Central memory CD8-positive, alpha-beta T cell (primary cell): ENCODE data around the gene TENM3.

Experiments used
- ATAC-seq: fragments of 150-1000 bp; cut with Tn5 transposase; replicated peaks from 2 replicates; pipeline ENCODE4 v1.10.0; 2022; ENCODE audit warnings: mild to moderate bottlenecking, moderate FRiP score, moderate number of reproducible peaks; ENCODE audit not compliant: poor library complexity, severe bottlenecking; ENCODE audit errors: extremely low read depth
- DNase-seq, 2 donors: peaks; one replicate each; pipeline ENCODE4 v3.0.0; 2021; ENCODE audit warnings: low spot score in 2 of 2
- H3K27ac Mint-ChIP-seq: one replicate; pipeline ENCODE4 v1.8.0; 2022; ENCODE audit warnings: low read depth, mild to moderate bottlenecking, moderate library complexity, mixed read lengths
- H3K27me3 Mint-ChIP-seq: one replicate; pipeline ENCODE4 v1.8.0; 2022; ENCODE audit warnings: mixed read lengths
- H3K36me3 Mint-ChIP-seq: one replicate; pipeline ENCODE4 v1.8.0; 2022; ENCODE audit warnings: mild to moderate bottlenecking, moderate library complexity, mixed read lengths; ENCODE audit not compliant: insufficient read depth
- H3K4me1 Mint-ChIP-seq: one replicate; pipeline ENCODE4 v1.8.0; 2022; ENCODE audit warnings: mixed read lengths
- H3K4me3 Mint-ChIP-seq: one replicate; pipeline ENCODE4 v1.8.0; 2022; ENCODE audit warnings: mild to moderate bottlenecking, moderate library complexity, mixed read lengths
- H3K9me3 Mint-ChIP-seq: one replicate; pipeline ENCODE4 v1.8.0; 2022; ENCODE audit warnings: mixed read lengths

Gene TENM3

DNA sequence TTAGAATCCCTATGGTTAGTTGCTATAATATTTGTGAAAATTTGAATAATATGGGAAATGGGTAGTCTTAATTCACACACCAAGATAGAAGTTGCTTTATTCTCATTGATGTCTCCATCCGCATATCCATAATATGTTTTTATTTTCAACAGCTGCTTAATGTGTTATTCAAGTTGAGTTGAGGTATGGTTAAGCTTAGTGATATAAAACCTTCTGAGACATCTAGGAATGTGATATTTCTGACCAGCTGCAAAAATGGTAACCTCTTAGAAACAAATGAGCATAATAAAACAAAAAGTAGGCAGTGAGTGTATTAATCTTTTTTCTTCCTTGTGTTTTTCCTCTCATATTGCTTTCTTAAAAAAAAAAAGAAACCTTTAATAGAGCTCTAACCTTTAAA lies 172.9 kb downstream of the TENM3 start:
- Mint-ChIP-seq H3K36me3 (no peaks in the 10 kb centered on the region), H3K27me3 (no peaks in the 10 kb centered on the region), H3K9me3 (no peaks in the 10 kb centered on the region), H3K4me3 (no peak overlapping the region), H3K27ac (no peak overlapping the region), H3K4me1 (no peaks in the 10 kb centered on the region)
- DNase-seq (no peak), ATAC-seq (no peak)

- ATAC-seq, result no peak
- DNase-seq, result no peak
- no peaks in the 10 kb centered on the region for H3K27me3 Mint-ChIP-seq
- H3K27ac Mint-ChIP-seq, result no peak overlapping the region
- H3K9me3 Mint-ChIP-seq, result no peaks in the 10 kb centered on the region
- no peak overlapping the region for H3K4me3 Mint-ChIP-seq
- no peaks in the 10 kb centered on the region for H3K36me3 Mint-ChIP-seq
- H3K4me1 Mint-ChIP-seq, result no peaks in the 10 kb centered on the region
Measured at GRCh38 chr4:182418054-182418734, 175.0 kb downstream of the TENM3 start.

DNA sequence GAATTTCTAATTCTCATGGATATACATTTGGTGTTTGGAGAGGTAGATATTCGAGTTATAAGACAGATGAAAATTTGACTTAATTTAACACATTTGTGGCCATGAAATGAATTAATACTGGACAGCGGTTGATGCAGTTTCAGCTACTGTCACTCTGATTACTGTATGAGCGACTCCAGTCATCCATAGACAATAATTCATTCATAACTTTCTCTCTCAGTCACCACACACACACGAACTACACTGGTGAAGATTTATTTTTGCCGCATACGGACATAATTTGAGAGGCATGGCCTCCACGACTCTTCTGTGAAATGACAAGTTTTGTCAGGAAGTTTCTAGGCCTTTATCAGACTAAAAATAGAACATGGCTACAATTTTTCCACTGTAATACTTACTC lies 177.0 kb downstream of the TENM3 start:
- H3K27ac Mint-ChIP-seq, result no peak overlapping the region
- no peak overlapping the region for H3K4me3 Mint-ChIP-seq
- H3K4me1 Mint-ChIP-seq, result no peaks in the 10 kb centered on the region
- ATAC-seq (no peak), DNase-seq (no peak)
- no peaks in the 10 kb centered on the region for H3K9me3 Mint-ChIP-seq
- H3K36me3 Mint-ChIP-seq, result no peaks in the 10 kb centered on the region
- no peaks in the 10 kb centered on the region for H3K27me3 Mint-ChIP-seq

- H3K4me1 Mint-ChIP-seq, result no peaks in the 10 kb centered on the region
- DNase-seq, result no peak
- H3K9me3 Mint-ChIP-seq, result no peaks in the 10 kb centered on the region
- no peak overlapping the region for H3K4me3 Mint-ChIP-seq
- no peak overlapping the region for H3K27ac Mint-ChIP-seq
- ATAC-seq, result no peak
- H3K27me3 Mint-ChIP-seq, result no peaks in the 10 kb centered on the region
- H3K36me3 Mint-ChIP-seq, result no peaks in the 10 kb centered on the region
Measured at GRCh38 chr4:182421753-182422152, 178.6 kb downstream of the TENM3 start.

GRCh38 chr4:182425302-182425701 lies 182.1 kb downstream of the TENM3 start:
- Mint-ChIP-seq H3K4me1 (no peaks in the 10 kb centered on the region), H3K9me3 (no peaks in the 10 kb centered on the region), H3K27ac (no peak overlapping the region), H3K27me3 (no peaks in the 10 kb centered on the region), H3K4me3 (no peak overlapping the region), H3K36me3 (no peaks in the 10 kb centered on the region)
- DNase-seq (no peak), ATAC-seq (no peak)

DNA sequence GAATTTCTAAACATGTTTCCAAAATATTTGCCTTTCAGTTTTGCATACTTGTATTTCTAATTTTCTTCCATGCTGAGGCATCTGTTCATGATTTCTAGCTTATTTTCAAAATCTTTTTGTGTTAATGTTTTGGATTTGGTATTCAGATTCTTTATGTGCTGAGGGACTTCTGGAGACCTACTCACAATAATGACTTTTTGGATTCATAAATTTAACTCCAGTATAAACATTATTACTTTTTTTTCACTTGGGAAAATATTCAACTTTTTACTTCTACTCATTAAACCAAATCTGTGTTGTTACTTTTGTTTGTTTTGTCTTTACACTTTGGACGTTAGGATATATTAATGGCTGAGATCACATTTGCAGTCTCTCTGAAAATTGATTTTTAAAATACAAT lies 183.7 kb downstream of the TENM3 start:
- ATAC-seq, result no peak
- no peak for DNase-seq
- H3K9me3 Mint-ChIP-seq, result no peaks in the 10 kb centered on the region
- H3K27me3 Mint-ChIP-seq, result no peaks in the 10 kb centered on the region
- H3K36me3 Mint-ChIP-seq, result no peaks in the 10 kb centered on the region
- no peaks in the 10 kb centered on the region for H3K4me1 Mint-ChIP-seq
- H3K4me3 Mint-ChIP-seq, result no peak overlapping the region
- H3K27ac Mint-ChIP-seq, result no peak overlapping the region

GRCh38 chr4:182427554-182427953 lies 184.4 kb downstream of the TENM3 start:
- Mint-ChIP-seq H3K27ac (no peak overlapping the region), H3K36me3 (no peaks in the 10 kb centered on the region), H3K4me3 (no peak overlapping the region), H3K4me1 (no peaks in the 10 kb centered on the region), H3K9me3 (no peaks in the 10 kb centered on the region), H3K27me3 (no peaks in the 10 kb centered on the region)
- ATAC-seq (no peak), DNase-seq (no peak)

DNA sequence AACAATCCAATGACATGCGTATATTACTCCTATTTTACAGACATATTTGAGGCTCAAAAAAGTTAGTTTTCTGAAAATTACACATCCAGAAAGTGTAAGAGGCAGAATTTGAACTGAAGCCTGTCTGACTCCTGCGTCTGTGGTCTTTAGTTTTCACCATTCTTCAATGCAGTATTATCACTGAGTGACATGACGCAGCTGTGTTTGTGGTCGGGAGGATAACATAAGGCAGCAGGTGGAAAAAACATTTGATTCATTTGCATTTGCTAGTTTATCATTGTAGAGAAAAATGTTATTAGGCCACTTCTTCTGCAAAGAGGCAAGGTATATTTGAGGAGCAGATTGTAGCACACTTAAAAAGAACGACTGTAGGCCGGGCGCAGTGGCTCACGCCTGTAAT lies 186.7 kb downstream of the TENM3 start:
- Mint-ChIP-seq H3K36me3 (no peaks in the 10 kb centered on the region), H3K4me1 (no peaks in the 10 kb centered on the region), H3K27me3 (no peaks in the 10 kb centered on the region), H3K27ac (no peak overlapping the region), H3K9me3 (peaks cover 5% of the 10 kb centered on the region), H3K4me3 (no peak overlapping the region)
- DNase-seq (no peak), ATAC-seq (no peak)

GRCh38 chr4:182432819-182433218 lies 189.6 kb downstream of the TENM3 start:
- H3K9me3 Mint-ChIP-seq, result peaks cover 5% of the 10 kb centered on the region
- no peaks in the 10 kb centered on the region for H3K27me3 Mint-ChIP-seq
- no peak for ATAC-seq
- H3K4me1 Mint-ChIP-seq, result no peaks in the 10 kb centered on the region
- no peak overlapping the region for H3K27ac Mint-ChIP-seq
- DNase-seq, result no peak
- H3K36me3 Mint-ChIP-seq, result no peaks in the 10 kb centered on the region
- H3K4me3 Mint-ChIP-seq, result no peak overlapping the region

DNA sequence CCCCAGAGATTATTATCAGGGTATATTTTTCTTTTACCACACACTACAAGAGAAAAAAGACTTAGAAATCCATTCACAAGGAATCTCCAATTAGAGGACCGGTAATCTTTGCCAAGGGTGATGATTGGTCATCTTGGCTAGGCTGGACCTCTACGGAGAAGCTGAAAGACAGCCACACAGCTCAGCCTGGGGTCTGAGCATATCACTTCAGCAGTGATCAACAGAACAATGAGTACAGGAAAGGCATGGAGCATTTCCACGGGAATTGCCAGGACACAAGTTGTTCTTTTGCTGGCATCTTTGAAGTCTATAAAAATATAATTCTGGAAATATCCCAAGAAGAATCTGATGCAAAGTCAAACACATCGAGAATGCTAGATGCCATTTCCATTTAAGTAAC lies 191.5 kb downstream of the TENM3 start:
- Mint-ChIP-seq H3K27me3 (no peaks in the 10 kb centered on the region), H3K4me3 (no peak overlapping the region), H3K36me3 (no peaks in the 10 kb centered on the region), H3K27ac (no peak overlapping the region), H3K4me1 (no peaks in the 10 kb centered on the region), H3K9me3 (peaks cover 5% of the 10 kb centered on the region)
- no peak for DNase-seq
- no peak for ATAC-seq

DNA sequence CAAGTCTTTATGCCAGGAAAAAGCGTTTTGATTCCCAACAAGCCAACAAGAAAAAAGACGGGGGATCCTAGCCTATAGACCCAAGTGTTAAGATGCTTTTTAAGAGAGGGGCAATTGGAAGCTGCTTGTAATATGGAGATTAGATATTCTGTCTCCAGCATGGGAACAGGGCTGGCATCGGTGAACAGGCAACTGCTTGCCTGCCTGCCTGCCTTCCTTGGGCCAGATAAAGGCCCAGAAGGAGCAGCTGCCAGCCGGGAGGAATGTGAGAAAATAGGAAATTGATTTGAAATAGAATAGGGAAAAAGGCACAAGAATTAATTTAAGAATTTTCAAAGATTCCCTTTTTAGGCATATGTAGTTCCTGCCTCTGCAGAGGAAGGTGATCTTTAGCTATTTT lies 192.2 kb downstream of the TENM3 start:
- no peaks in the 10 kb centered on the region for H3K27me3 Mint-ChIP-seq
- ATAC-seq (no peak), DNase-seq (no peak)
- H3K9me3 Mint-ChIP-seq, result peaks cover 5% of the 10 kb centered on the region
- H3K4me1 Mint-ChIP-seq, result no peaks in the 10 kb centered on the region
- H3K4me3 Mint-ChIP-seq, result no peak overlapping the region
- no peak overlapping the region for H3K27ac Mint-ChIP-seq
- no peaks in the 10 kb centered on the region for H3K36me3 Mint-ChIP-seq

GRCh38 chr4:182443070-182443469 lies 199.9 kb downstream of the TENM3 start:
- Mint-ChIP-seq H3K27me3 (peaks cover 40% of the 10 kb centered on the region), H3K27ac (no peak overlapping the region), H3K36me3 (peaks cover 4% of the 10 kb centered on the region), H3K4me3 (no peak overlapping the region), H3K4me1 (peaks cover 8% of the 10 kb centered on the region), H3K9me3 (peaks cover 5% of the 10 kb centered on the region)
- no peak for DNase-seq
- no peak for ATAC-seq

GRCh38 chr4:182447767-182448280 lies 204.6 kb downstream of the TENM3 start:
- H3K9me3 Mint-ChIP-seq, result peaks cover 5% of the 10 kb centered on the region
- no peak for DNase-seq
- H3K36me3 Mint-ChIP-seq, result peaks cover 4% of the 10 kb centered on the region
- H3K4me1 Mint-ChIP-seq, result peaks cover 8% of the 10 kb centered on the region
- no peak for ATAC-seq
- peaks cover 84% of the 10 kb centered on the region for H3K27me3 Mint-ChIP-seq
- peak overlapping the region; percentile 73 for H3K4me3 Mint-ChIP-seq
- H3K27ac Mint-ChIP-seq, result peak overlapping the region; percentile 26
